Measurements from ENCODE around the gene PILRB.

DNA sequence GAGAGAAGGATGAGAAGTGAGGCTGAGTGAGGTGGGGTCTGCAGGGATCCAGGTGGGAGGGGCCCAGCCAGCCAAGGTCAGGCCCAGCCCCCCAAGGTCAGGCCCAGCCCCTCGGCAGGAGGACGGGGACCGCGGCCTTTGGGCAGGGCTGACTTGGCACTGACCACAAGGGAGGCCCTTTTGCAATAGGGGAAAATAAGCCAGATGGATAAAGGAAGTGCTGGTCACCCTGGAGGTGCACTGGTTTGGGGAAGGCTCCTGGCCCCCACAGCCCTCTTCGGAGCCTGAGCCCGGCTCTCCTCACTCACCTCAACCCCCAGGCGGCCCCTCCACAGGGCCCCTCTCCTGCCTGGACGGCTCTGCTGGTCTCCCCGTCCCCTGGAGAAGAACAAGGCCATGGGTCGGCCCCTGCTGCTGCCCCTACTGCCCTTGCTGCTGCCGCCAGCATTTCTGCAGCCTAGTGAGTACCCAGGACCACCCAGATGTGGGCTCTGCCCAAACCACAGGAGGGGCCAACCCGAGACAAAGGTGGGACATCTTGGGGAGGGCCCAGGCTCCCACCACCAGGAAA is 15.4 kb downstream of the PILRB start, which contains the start of gene PILRA:
- TF ChIP-seq, protein P1, sequence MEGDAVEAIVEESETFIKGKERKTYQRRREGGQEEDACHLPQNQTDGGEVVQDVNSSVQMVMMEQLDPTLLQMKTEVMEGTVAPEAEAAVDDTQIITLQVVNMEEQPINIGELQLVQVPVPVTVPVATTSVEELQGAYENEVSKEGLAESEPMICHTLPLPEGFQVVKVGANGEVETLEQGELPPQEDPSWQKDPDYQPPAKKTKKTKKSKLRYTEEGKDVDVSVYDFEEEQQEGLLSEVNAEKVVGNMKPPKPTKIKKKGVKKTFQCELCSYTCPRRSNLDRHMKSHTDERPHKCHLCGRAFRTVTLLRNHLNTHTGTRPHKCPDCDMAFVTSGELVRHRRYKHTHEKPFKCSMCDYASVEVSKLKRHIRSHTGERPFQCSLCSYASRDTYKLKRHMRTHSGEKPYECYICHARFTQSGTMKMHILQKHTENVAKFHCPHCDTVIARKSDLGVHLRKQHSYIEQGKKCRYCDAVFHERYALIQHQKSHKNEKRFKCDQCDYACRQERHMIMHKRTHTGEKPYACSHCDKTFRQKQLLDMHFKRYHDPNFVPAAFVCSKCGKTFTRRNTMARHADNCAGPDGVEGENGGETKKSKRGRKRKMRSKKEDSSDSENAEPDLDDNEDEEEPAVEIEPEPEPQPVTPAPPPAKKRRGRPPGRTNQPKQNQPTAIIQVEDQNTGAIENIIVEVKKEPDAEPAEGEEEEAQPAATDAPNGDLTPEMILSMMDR (IDR thresholded peaks at IDR 0.05) = no peak
- TF ChIP-seq POLR2A (IDR thresholded peaks at IDR 0.05) (no peak), EP300 (IDR thresholded peaks at IDR 0.05) (no peak)

All from ovary (tissue), 3 donors.